GF-D8 (cell line): ENCODE measurements around the gene PSMC3IP.

ENCODE experiments used
- DNase-seq: peaks from one replicate; lab custom pipeline; 2025; lab: John Stamatoyannopoulos, UW

Gene PSMC3IP

GRCh38 chr17:42538482-42538881 is 39.0 kb downstream of the PSMC3IP start:
- no peak for DNase-seq

GRCh38 chr17:42537826-42538451 is 39.6 kb downstream of the PSMC3IP start:
- no peak for DNase-seq

GRCh38 chr17:42537156-42537805 is 40.2 kb downstream of the PSMC3IP start:
- no peak for DNase-seq

GRCh38 chr17:42536372-42537155 is 41.0 kb downstream of the PSMC3IP start:
- DNase-seq: peak; percentile 45

DNA sequence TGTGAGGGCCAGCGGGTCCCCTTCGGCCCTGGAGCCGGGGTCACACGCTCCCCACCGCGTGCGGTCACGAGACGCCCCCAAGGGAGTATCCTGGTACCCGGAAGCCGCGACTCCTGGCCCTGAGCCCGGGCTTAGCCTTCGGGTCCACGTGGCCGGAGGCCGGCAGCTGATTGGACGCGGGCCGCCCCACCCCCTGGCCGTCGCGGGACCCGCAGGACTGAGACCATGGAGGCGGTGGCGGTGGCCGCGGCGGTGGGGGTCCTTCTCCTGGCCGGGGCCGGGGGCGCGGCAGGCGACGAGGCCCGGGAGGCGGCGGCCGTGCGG is 41.5 kb downstream of the PSMC3IP start, which contains the start of gene NAGLU:
TSS of gene NAGLU (plus strand) at position 194 of the 324 bp plus-strand sequence. CDS start at position 226, 32 bp downstream.
- peak; percentile 61 for DNase-seq

GRCh38 chr17:42535155-42536047 is 42.1 kb downstream of the PSMC3IP start:
- peak; percentile 60 for DNase-seq

- DNase-seq: peak; percentile 41
These were observed 45.8 kb downstream of the PSMC3IP start for GRCh38 chr17:42531455-42532354.

GRCh38 chr17:42530952-42531454 is 46.5 kb downstream of the PSMC3IP start:
- DNase-seq: no peak

DNA sequence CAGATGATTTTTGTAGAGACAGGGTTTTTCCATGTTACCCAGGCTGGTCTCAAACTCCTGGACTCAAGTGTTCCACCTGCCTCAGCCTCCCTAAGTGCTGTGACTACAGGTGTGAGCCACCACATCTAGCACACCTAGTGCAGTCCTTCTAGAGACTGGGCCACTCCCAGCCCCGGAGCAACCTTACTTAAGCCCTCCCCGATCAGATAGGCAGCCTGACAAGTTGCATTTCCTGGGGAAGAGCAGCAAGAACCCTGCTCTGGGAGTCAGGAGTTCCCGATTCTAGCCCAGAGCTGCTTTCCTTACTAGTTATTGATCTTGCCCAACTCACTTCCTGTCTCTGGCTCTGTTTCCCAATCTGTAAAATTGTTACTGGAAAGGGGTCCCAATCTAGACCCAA is 48.5 kb downstream of the PSMC3IP start:
- peak; percentile 21 for DNase-seq

- DNase-seq: no peak
These were observed 49.6 kb downstream of the PSMC3IP start for GRCh38 chr17:42527932-42528331.

DNA sequence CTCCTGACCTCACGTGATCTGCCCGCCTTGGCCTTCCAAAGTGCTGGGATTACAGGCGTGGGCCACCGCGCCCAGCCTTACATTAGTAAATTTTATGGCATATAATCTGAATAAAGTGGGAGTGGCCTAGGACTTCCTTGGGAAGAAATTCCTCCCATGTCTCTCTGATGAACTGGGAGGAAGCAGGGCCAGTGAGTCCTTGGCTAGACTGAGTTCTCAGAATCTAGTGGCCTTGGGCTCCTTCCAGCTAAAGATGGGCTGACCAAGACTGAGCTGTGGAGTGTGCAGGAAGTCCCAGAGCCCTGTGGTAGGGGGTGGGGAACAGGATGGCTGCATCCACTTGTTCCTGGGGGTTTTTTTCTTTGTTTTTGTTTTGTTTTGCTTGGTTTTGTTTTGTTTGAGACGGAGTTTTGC is 51.5 kb downstream of the PSMC3IP start:
- no peak for DNase-seq

- no peak for DNase-seq
These were observed 52.3 kb downstream of the PSMC3IP start for GRCh38 chr17:42525221-42525620.

DNA sequence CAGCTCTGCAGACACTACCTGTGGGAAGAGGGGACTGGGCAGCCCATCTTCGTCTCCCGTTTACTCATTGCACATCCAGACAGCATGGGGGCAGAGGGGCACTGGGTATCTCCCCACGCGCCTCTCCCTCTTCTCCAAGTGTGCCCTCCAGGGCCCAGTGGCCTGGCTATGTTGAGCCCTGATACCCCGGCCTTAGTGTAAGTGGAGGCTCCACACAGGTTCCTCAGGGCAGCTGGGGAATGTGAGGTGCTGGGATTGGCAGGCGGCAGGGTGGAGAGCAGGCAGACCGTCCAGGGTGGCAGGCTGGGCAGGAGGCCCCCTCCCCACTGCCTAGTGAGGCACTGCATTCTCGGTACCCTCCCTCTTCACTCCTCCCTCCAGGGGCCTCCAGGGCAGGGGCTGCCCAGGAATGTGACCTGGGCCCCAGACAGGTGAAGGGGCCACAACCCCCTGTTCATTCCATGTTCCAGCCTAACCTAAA is 54.7 kb downstream of the PSMC3IP start:
- no peak for DNase-seq
